AG20443 (cell line): ENCODE measurements around the gene RBM39.
A peak's percentile ranks its signal among the peaks of the same experiment; 100 is the strongest.
"Not testable (repeated sequence)": the region's sequence is repeated elsewhere in the genome, so short reads cannot be mapped to it uniquely, and the experiment has no call there.

Experiments
- DNase-seq: peaks from one replicate; pipeline ENCODE4 v3.0.0; 2012; ENCODE audit warnings: low spot score, mixed read lengths

RBM39 gene

DNA sequence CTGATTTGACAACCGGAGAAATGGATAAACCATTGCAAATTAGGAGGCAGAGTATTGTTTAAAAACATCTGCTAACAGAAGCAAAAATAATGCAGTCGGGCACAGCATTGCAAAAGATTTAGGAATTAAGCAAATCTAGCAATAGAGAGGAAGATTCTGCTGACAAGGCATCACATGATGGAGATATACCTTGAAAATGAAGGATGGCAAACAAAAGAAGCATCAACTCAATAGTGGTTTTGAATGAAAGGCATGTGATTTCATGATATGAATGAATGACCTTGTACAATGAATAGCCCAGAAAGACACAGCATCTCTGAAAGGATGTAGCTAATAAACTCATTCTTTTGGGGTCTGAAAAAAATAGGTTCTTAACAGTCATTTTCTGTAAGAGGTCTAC is 8.6 kb upstream of the RBM39 start:
- no peak for DNase-seq

- not testable (repeated sequence) for DNase-seq
These were observed 2.4 kb upstream of the RBM39 start for GRCh38 chr20:35744492-35744841.

- DNase-seq: no peak
These were observed 1.8 kb upstream of the RBM39 start for GRCh38 chr20:35743693-35744491.

DNA sequence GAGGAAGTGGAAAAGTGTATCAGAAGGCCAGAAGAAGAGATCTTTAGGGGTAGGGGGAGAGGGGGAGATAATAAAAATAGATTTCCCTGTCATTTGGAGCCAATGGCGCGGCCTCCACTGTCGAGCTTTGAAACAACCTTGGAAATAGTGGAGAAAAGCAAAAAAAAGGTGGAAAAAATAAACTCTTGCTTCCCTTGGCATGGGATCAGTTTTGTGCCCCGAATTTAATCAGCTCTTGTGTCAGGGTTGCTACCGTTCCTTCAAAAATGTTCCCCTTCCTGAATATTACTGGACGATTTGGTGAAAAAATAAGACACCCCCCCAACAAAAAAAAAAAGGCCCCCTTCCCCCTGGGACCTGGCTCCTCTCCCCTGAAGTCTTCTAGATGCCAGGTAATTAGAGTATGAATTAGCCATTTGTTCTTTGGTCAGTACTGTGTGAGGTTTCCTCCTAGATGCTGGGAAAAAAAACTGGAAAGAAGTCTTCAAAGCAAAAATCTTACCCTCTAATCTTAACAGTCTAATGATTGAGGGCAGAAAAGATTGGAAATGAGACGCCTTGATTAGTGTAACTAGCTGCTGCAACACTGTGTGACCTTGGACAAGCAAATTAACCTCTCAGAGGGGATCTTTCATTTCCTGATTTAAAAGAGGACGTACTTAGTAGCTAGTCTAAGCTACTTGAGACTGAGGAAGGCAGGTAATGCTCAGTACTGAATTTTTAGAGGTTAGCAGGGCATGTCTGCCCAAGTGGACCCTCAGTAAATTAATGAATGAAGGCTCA is 872 bp upstream of the RBM39 start:
- no peak for DNase-seq

DNA sequence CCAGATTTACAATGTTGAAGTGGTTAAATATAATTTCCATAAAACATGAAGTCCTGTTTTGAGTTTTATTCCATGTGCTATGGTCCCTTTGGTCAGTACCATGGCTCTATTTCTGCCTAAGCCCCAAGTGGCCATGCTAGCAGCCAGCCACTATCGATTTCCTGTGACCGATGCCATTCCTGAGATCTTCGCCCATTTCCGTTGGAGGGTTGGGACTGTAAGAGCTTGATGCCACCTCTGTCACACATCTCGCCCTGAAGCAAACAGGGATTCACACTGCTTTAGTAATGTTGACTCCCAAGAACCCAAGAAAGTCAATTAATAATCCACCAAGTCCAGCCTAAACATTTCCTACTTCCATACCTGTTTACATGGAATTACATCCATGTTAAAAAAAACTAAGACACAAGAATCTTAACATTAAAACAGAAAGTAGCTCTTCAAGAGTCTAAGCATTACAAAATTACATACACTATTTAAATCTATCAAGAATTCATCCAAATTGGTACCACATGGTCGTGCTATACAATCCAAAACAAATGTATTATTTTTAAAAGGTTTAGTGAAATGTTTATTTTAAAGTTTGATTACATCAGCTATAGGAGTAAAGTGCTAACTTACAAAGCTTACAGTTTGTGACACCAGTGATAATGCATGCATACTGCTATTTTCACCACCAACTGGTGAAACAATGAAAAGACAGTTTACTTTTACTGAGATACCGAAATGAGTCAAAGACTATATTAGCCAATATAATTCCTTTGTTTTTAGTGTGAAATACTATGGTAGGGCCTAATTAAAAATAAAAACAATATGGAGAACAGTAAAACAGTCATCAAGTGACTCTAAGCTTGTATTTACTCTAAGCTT is 2.5 kb downstream of the RBM39 start:
- DNase-seq: peak; percentile 24

GRCh38 chr20:35738410-35739179 is 3.5 kb downstream of the RBM39 start:
- DNase-seq: no peak

- no peak for DNase-seq
These were observed 4.2 kb downstream of the RBM39 start for GRCh38 chr20:35737865-35738333.

- DNase-seq: no peak
These were observed 6.1 kb downstream of the RBM39 start for GRCh38 chr20:35735826-35736470.

DNA sequence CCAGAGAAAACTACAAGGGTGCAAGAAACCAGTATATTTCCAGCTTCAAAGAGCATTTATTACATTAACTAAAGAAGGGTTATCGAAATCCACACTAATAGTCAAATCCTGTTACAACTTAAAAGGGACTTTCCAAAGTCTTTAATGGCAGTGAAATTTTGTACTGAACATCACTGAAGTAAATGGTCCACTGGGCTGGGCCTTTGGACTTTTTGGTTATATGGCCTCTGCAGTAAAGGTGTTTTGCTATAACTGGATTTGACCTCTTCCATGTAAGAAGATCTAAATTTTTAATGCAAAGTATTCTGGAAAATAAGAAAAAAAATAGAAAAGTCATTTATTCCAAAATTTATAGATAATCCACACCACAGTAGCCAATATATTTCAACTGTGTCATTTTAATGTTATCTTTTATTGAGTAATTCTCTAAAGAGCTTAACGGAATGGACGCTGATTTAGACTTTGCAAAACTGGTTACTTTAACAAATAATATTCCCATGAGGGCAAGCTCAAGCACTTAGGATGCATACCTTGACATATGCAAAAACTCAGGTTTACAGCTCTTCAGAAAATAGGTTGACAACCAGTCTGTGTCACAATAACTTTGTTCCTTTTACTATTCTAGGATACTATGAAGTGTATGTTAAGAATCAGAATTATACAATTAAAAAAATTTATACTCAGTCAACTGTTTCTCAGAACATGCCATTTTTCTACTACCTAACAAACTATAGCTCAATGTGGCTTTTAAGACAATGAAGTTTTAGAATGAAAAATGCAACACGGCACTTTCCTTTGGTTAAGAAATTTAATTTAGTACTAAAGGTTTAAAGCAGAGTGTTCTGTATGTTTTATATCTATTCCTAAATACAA is 7.0 kb downstream of the RBM39 start:
- no peak for DNase-seq

GRCh38 chr20:35734374-35734773 is 7.7 kb downstream of the RBM39 start:
- DNase-seq: no peak

DNA sequence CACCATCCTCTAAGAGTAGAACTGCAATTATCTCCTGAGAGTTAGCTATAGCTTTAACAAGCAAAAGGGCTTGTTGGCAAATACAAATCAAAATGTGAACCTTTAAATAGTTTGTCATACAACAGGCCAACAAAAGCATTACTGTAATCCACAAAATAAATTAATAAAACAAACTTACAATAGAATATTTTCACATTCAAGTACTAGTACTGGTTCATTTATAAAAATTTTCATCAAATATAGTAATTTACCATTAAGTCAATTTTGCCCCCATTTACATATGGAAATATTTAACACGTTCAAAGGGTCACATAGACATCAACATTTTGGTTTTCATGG is 9.4 kb downstream of the RBM39 start:
- no peak for DNase-seq

DNA sequence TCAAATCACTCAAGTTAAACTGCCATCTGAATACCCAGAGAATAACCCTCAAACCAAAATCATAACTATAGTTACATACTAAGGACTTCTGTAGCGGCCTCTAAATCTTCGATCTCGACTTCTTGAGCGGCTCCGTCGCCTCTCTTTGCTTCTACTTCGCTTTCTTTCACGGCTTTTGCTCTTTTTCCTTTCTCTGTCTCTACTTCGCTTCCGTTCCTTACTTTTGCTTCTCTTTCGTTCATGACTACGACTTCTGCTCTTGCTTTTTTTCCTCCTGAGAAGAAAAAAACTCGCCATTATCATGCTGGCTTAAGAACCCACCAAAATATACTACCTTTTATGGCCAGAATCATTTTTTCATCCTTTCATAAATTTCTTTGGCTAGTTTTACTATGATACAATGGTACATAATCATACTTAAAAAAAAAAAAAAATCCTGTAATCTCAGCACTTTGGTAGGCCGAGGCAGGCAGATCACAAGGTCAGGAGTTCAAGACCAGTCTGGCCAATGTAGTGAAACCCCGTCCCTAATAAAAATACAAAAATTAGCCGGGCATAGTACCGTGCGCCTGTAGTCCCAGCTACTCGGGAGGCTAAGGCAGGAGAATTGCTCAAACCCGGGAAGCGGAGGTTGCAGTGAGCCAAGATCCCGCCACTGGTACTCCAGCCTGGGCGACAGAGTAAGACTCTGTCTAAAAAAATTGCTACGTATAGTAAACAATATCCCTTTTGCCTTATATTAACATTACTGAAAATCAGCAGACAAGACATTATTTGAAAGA is 10.0 kb downstream of the RBM39 start:
- DNase-seq: no peak

DNA sequence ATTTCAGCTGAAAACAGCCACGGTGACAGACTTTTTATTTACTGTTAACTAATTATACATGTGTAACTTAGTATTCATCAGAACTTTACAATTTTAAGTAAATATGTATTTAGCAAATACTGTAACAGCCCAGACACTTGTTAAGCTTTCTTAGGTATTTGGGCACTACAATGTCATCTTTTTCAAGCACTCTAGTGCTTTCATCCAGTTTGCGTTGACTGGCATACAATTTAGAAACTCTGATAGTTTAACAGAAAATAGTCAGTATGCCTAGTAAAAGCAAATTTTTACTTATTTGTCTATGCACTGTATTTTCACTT is 10.6 kb downstream of the RBM39 start:
- no peak for DNase-seq

- DNase-seq: no peak
These were observed 11.2 kb downstream of the RBM39 start for GRCh38 chr20:35730583-35731468.

GRCh38 chr20:35729836-35730582 is 12.1 kb downstream of the RBM39 start:
- DNase-seq: no peak

GRCh38 chr20:35729283-35729807 is 12.7 kb downstream of the RBM39 start:
- no peak for DNase-seq

GRCh38 chr20:35726842-35727711 is 15.0 kb downstream of the RBM39 start:
- DNase-seq: no peak
